ENCODE results near the gene FOLR3. TPM values are rescaled to one million over a fixed set of nuclear protein-coding genes. Genes with fewer than 3 reads are reported as not detected.

FOLR3 gene
- total RNA-seq, 1 experiment from 2014 or later, result not detected

DNA sequence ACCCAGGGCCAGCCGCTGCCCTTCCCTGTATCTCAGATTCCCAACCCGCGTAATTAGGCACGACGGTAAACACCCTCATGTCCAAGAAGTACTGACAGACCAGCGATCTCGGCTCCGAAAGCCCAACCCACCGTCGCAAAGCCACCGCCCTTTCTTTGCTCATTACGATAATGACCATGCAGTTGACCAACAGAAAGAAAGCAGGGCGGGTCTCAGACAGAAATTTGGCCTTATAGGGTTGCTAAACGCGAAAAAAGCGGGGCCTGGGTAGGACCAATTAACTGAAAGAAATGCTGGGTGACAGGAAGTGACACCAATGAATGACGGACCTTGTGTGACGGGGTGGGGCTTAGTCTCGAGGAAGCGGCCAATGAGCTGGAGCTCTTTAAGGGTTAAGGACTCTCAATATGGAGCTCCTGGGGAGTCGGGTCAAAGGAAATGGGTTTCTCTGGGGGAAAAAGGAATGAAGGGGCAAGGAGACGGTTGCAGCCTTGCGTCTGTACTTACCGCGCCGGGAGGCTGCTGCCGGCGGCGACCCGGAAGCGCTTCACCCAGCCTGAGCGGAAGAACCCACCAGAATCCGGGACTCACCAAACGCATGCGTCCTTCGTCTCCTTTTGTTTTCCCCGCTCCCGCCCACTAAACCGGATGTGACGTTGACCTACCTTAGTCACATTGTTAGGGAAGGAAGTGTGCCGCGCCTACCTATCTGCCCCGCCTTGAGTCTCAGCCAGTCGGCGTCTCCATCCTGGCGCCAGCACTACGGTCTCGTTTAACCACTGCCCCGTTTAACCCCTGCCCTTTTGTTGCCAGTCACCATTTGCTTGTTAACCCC, 23.2 kb upstream of the FOLR3 start, which contains the start of gene ANAPC15:
Gene ANAPC15 (minus strand): TSS at position 553 of the 835 bp plus-strand sequence. CDS start 1,419 bp downstream, outside the sequence.
- no TSS peak for BruUV-seq (replicated peaks)
- Histone ChIP-seq H3K27me3 (ENCODE audit: low read length) (no peaks in the 10 kb centered on the region), H4K20me1 (ENCODE audit: low read length) (no peaks in the 10 kb centered on the region), H3K79me2 (ENCODE audit: low read length) (no peaks in the 10 kb centered on the region), H3K4me1 (ENCODE audit: insufficient read depth, low read length) (peaks cover 17% of the 10 kb centered on the region), H3F3A (ENCODE audit: low read length, unreplicated experiment) (no peaks in the 10 kb centered on the region), H3K36me3 (ENCODE audit: low read depth, low read length) (no peaks in the 10 kb centered on the region; the same call in 1 of the 2 replicates), H3K4me3 (ENCODE audit: low read length) (peak within 1 kb of the TSS; percentile 69), H3K27ac (ENCODE audit: low read length) (peak within 1 kb of the TSS; percentile 88), H3K9me3 (ENCODE audit: low read length) (no peaks in the 10 kb centered on the region), H3K9me2 (replicated peaks; ENCODE audit: low read length) (no peaks in the 10 kb centered on the region), H3K4me2 (ENCODE audit: low read length) (peak within 1 kb of the TSS; percentile 72), H2AFZ (ENCODE audit: low read length) (peak within 1 kb of the TSS; percentile 73), H3K9ac (ENCODE audit: low read length) (peak within 1 kb of the TSS; percentile 93)
- TF ChIP-seq EZH2 (IDR thresholded peaks at IDR 0.05; ENCODE audit: low read length, unreplicated experiment) (no peak), EZH2phosphoT487 (IDR thresholded peaks at IDR 0.05; ENCODE audit: borderline replicate concordance, low read length) (no peak), CTCF (conservative IDR thresholded peaks at IDR 0.05; ENCODE audit: low read depth, low read length) (no peak)
- intact Hi-C loops (cut with micrococcal nuclease), result loop anchor here (1.0 to 2.0 kb wide), 4 partner anchors 9 to 110 kb away; partner anchors contain the start of genes LAMTOR1, LRRC51 and NUMA1
- POLR2A ChIA-PET (ENCODE audit: unreplicated experiment), result interaction anchor here (0.6 kb wide), 3 partner anchors 87 to 1058 kb away, joined by 3 to 30 read pairs (median 3); no protein-coding TSS in a partner anchor
- DNase-seq (peak; percentile 100), ATAC-seq (peak; percentile 92)
- CTCF ChIA-PET, result interaction anchor here (0.6 kb wide), 1 partner anchor 321 kb away, joined by 3 read pairs; no protein-coding TSS in a partner anchor

DNA sequence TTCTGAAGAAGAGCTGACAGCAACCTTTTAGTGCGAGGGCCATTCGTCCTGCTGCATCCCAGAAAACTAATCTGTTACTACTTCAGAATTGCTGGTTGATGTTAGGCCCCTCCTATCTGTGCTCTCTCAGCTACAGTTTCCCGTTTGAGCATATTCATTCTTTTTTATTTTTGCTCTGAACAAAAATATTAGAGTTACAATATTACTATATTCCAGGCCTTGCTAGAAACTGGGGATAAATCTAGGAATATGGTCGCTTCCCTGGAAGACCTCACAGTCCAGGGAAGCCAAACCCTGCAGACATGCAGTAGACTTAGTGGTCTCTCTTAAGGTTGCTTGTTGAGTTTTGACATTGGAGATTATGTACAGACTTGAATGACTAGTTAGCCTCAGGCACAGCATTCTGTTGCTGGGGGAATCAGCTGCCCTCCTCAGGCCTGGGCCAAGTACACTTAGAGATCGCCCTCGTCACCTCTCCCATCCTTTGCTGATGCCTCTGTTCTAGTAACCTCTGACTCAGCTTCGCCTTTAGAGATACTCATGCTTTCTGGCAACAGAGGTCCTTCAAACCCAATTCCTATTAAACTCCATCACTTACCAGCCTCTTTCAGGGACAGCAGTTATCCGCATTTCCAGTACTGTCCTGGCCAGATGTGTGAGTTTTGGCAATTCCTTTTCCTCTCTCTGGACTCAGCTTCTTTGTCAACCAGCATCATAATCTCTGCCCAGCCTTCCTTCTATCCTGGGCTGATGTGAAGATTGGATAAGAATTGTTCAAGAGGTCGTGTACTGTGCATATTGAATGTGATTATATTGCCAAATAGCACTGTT, 22.3 kb upstream of the FOLR3 start:
- no peak for DNase-seq
- H3K27me3 ChIP-seq (ENCODE audit: low read length), result no peaks in the 10 kb centered on the region
- ATAC-seq, result no peak
- BruUV-seq (replicated peaks), result TSS peak; percentile 99
- H3K4me3 ChIP-seq (ENCODE audit: low read length), result peak overlapping the region; percentile 69
- H3K9me3 ChIP-seq (ENCODE audit: low read length), result no peaks in the 10 kb centered on the region
- ChIA-PET POLR2A (ENCODE audit: unreplicated experiment) (no interaction called here), CTCF (no interaction called here)
- no peaks in the 10 kb centered on the region for H4K20me1 ChIP-seq (ENCODE audit: low read length)
- peak overlapping the region; percentile 73 for H2AFZ ChIP-seq (ENCODE audit: low read length)
- no peaks in the 10 kb centered on the region for H3F3A ChIP-seq (ENCODE audit: low read length, unreplicated experiment)
- no peak for TF ChIP-seq EZH2 (IDR thresholded peaks at IDR 0.05; ENCODE audit: low read length, unreplicated experiment)
- no peak for TF ChIP-seq EZH2phosphoT487 (IDR thresholded peaks at IDR 0.05; ENCODE audit: borderline replicate concordance, low read length)
- H3K4me2 ChIP-seq (ENCODE audit: low read length), result peak overlapping the region; percentile 72
- H3K9me2 ChIP-seq (replicated peaks; ENCODE audit: low read length), result no peaks in the 10 kb centered on the region
- no peaks in the 10 kb centered on the region for H3K79me2 ChIP-seq (ENCODE audit: low read length)
- peak overlapping the region; percentile 88 for H3K27ac ChIP-seq (ENCODE audit: low read length)
- intact Hi-C loops (cut with micrococcal nuclease), result loop anchor here (1.0 to 2.0 kb wide), 4 partner anchors 10 to 110 kb away; partner anchors contain the start of genes LAMTOR1, LRRC51 and NUMA1
- H3K4me1 ChIP-seq (ENCODE audit: insufficient read depth, low read length), result peaks cover 17% of the 10 kb centered on the region
- no peaks in the 10 kb centered on the region; the same call in 1 of the 2 replicates for H3K36me3 ChIP-seq (ENCODE audit: low read depth, low read length)
- peak overlapping the region; percentile 93 for H3K9ac ChIP-seq (ENCODE audit: low read length)

DNA sequence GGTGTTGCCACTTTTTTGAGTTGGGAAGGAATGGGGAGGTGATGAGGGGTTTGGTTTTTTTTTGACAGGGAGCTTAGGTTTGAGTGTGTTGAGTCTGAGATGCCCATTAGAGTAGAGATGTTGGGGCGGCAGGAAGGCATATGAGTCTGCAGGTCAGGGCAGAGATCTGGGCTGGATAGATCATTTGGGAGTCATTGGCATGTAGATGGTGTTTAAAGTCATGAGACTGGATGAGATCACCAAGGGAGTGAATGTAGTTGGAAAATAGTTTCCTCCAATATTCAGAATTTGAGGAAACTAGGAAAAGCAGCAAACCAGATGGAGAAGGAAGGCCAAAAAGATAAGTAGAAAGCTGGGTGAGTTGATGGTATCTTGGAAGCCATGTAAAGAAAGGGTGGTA, 21.0 kb upstream of the FOLR3 start:
- H3K9me2 ChIP-seq (replicated peaks; ENCODE audit: low read length), result no peaks in the 10 kb centered on the region
- BruUV-seq (replicated peaks), result no TSS peak
- intact Hi-C loops (cut with micrococcal nuclease), result no loop called here

More for the DNA sequence above, 21.0 kb upstream of the FOLR3 start:
- Histone ChIP-seq H3K79me2 (ENCODE audit: low read length) (no peaks in the 10 kb centered on the region), H4K20me1 (ENCODE audit: low read length) (no peaks in the 10 kb centered on the region), H3K9ac (ENCODE audit: low read length) (no peak overlapping the region), H3K4me2 (ENCODE audit: low read length) (no peak overlapping the region), H3K4me3 (ENCODE audit: low read length) (no peak overlapping the region), H3K27me3 (ENCODE audit: low read length) (no peaks in the 10 kb centered on the region), H3K9me3 (ENCODE audit: low read length) (no peaks in the 10 kb centered on the region), H2AFZ (ENCODE audit: low read length) (no peak overlapping the region), H3K36me3 (ENCODE audit: low read depth, low read length) (no peaks in the 10 kb centered on the region; the same call in 1 of the 2 replicates), H3F3A (ENCODE audit: low read length, unreplicated experiment) (no peaks in the 10 kb centered on the region), H3K27ac (ENCODE audit: low read length) (no peak overlapping the region), H3K4me1 (ENCODE audit: insufficient read depth, low read length) (peaks cover 17% of the 10 kb centered on the region)
- ChIA-PET POLR2A (ENCODE audit: unreplicated experiment) (no interaction called here), CTCF (no interaction called here)
- TF ChIP-seq EZH2phosphoT487 (IDR thresholded peaks at IDR 0.05; ENCODE audit: borderline replicate concordance, low read length), result no peak
- ATAC-seq, result no peak
- no peak for DNase-seq

Data from PC-3 (cell line).